Tibial nerve (tissue), 4 donors: ENCODE data around the gene TRPV2. TPM values are rescaled to one million over a fixed set of nuclear protein-coding genes. Genes with fewer than 3 reads are reported as not detected.
A peak's percentile ranks its signal among the peaks of the same experiment; 100 is the strongest.

ENCODE experiments used
- DNase-seq, 2 donors: peaks; one replicate each; pipeline ENCODE4 v3.0.0-alpha.2; 2019; ENCODE audit warnings: low spot score in 2 of 2
- H3K27ac ChIP-seq, 4 donors: fragments of 200-600 bp; sonication (generic) in 3 of 4; one replicate each; pipeline ENCODE4 v1.5.1; 2017 to 2019; ENCODE audit warnings: mild to moderate bottlenecking in 1 of 4
- H3K27me3 ChIP-seq, 2 donors: fragments of 200-600 bp; sonication (generic) in 1 of 2; one replicate each; pipeline versions ENCODE4 v1.5.1 to v1.6.0; 2017 to 2019
- H3K36me3 ChIP-seq, 3 donors: fragments of 200-600 bp; sonication (generic); one replicate each; pipeline ENCODE4 v1.5.1; 2018 to 2019
- H3K4me1 ChIP-seq, 4 donors: fragments of 200-600 bp; sonication (generic) in 3 of 4; one replicate each; pipeline ENCODE4 v1.5.1; 2017 to 2019
- H3K4me3 ChIP-seq, 4 donors: fragments of 200-600 bp; sonication (generic) in 3 of 4; one replicate each; pipeline ENCODE4 v1.5.1; 2017 to 2019; ENCODE audit warnings: mild to moderate bottlenecking in 1 of 4, moderate library complexity in 1 of 4
- H3K9me3 ChIP-seq, 4 donors: fragments of 200-600 bp; sonication (generic) in 3 of 4; one replicate each; pipeline ENCODE4 v1.5.1; 2017 to 2019
- EP300 ChIP-seq, 2 donors: sonication (generic); formaldehyde crosslinking; IDR thresholded peaks; one replicate each; pipeline ENCODE4 v1.6.1; 2017; ENCODE audit warnings: antibody characterized with exemption in 2 of 2, mild to moderate bottlenecking in 1 of 2
- POLR2A ChIP-seq, 2 donors: fragments of 450-650 bp; IDR thresholded peaks; one replicate each; pipeline ENCODE4 v1.6.1; 2017; ENCODE audit warnings: antibody characterized with exemption in 2 of 2, mild to moderate bottlenecking in 2 of 2, moderate library complexity in 2 of 2
- WGBS, 2 donors: methylation state at CpG; one replicate each; pipeline ENCODE4 v1.1.5; 2018; 5-methylcytosine and 5-hydroxymethylcytosine counted together
- total RNA-seq, 4 donors: library from RNA; depleted of rRNA; stranded (reverse); fragments of >200 nt; gene quantifications; one replicate each; pipeline ENCODE4 v1.1.0, GENCODE V29; 2016
- TF ChIP-seq, protein P1 (sequence below), 5 experiments: fragments of 200-600 bp in 3 of 5; fragments of 450-650 bp in 2 of 5; sonication (generic) in 3 of 5; IDR thresholded peaks; one replicate each; pipeline ENCODE4 v1.5.1; 2016 to 2019; ENCODE audit warnings: antibody characterized with exemption in 5 of 5, mild to moderate bottlenecking in 3 of 5, moderate library complexity in 2 of 5

TRPV2 gene
- total RNA-seq, 4 donors from 2014 or later: 10.5 to 19.9 (median 16.9) TPM

DNA sequence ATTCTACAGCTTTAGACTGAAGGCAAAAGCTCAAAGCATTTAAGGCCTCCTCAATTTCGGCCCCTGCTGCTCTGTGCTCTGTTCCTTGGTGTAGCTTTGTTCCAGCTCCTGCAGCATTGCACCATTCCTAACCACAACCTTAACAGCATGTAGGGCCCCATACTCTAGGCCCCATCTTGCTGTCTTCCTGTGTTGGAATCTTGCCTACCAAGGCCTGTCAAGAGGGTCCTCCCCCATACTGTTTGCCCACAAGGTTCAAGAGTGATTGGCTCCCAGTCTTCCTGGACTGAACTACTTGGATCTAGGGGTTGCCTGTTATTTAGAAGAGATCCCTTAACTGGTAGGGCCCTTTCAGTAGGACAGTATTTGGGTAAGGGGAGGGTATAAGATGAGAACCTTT is 26.8 kb downstream of the TRPV2 start:
- H3K36me3 ChIP-seq: peaks cover 0 to 62% (median 12%) of the 10 kb centered on the region in 3 donors
- DNase-seq: no peak
- no peak overlapping the region for H3K4me3 ChIP-seq
- no peaks in the 10 kb centered on the region for H3K27me3 ChIP-seq
- no peaks in the 10 kb centered on the region for H3K9me3 ChIP-seq
- WGBS, 2 donors: 75 to 86% methylated on average over 1 of the region's 1 CpG
- TF ChIP-seq EP300 (IDR thresholded peaks at IDR 0.05) (no peak), POLR2A (IDR thresholded peaks at IDR 0.05) (no peak)
- TF ChIP-seq, protein P1, sequence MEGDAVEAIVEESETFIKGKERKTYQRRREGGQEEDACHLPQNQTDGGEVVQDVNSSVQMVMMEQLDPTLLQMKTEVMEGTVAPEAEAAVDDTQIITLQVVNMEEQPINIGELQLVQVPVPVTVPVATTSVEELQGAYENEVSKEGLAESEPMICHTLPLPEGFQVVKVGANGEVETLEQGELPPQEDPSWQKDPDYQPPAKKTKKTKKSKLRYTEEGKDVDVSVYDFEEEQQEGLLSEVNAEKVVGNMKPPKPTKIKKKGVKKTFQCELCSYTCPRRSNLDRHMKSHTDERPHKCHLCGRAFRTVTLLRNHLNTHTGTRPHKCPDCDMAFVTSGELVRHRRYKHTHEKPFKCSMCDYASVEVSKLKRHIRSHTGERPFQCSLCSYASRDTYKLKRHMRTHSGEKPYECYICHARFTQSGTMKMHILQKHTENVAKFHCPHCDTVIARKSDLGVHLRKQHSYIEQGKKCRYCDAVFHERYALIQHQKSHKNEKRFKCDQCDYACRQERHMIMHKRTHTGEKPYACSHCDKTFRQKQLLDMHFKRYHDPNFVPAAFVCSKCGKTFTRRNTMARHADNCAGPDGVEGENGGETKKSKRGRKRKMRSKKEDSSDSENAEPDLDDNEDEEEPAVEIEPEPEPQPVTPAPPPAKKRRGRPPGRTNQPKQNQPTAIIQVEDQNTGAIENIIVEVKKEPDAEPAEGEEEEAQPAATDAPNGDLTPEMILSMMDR (IDR thresholded peaks at IDR 0.05): no peak
- H3K27ac ChIP-seq: peak overlapping the region in 1 of 4 donors; percentile 12
- peaks cover 0 to 71% (median 22%) of the 10 kb centered on the region in 4 donors for H3K4me1 ChIP-seq

DNA sequence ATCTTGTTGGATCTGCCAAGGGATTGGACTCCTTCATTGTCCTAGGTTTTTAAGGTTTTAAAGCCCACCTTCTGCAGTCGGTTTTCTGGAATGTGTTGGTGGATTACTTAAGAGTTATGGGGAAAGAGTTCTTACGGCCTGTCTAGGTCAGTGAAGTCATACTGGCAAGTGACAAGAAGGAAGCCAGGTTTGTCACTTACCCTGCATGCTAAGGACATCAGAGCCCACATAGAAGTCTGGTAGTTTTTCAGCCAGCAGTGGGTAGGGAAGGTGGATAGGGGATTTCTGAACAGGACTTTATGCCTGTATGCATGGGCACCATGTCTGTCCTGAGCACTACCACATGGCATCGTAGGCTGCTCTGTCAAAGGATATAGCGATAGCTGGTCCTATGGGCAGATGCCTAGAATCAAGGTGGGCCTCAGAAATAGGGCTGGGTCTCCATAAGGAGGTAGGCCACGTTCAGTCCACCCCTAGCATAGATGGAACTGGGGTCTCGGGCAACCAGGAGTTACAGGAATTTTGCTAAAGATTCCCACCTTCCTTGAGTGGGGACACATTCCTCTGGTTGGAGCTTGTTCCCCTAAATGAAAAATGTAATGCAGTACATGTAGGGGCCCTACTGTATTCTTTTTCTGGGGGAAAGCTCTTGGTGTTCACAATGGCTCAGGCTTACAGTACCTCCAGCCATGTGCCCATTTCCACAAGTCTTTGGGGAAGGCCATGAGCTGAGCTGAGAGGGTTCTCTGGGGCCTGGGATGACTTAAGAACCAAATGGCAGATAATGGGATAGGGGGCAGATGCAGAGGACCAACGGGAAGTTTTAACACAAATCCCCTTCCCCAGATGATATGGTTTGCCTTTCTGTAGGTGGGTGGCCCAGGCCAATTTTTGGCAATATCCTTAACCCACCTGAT is 27.5 kb downstream of the TRPV2 start:
- DNase-seq: no peak
- Histone ChIP-seq H3K36me3 (peaks cover 0 to 69% (median 12%) of the 10 kb centered on the region in 3 donors), H3K4me3 (no peak overlapping the region), H3K27ac (peak overlapping the region in 1 of 4 donors; percentile 12), H3K4me1 (peaks cover 0 to 75% (median 22%) of the 10 kb centered on the region in 4 donors), H3K27me3 (no peaks in the 10 kb centered on the region), H3K9me3 (no peaks in the 10 kb centered on the region)
- TF ChIP-seq POLR2A (IDR thresholded peaks at IDR 0.05) (no peak), EP300 (IDR thresholded peaks at IDR 0.05) (no peak)
- TF ChIP-seq, protein P1 (IDR thresholded peaks at IDR 0.05): no peak
- 73 to 74% methylated on average over 7 of the region's 7 CpGs for WGBS, 2 donors

DNA sequence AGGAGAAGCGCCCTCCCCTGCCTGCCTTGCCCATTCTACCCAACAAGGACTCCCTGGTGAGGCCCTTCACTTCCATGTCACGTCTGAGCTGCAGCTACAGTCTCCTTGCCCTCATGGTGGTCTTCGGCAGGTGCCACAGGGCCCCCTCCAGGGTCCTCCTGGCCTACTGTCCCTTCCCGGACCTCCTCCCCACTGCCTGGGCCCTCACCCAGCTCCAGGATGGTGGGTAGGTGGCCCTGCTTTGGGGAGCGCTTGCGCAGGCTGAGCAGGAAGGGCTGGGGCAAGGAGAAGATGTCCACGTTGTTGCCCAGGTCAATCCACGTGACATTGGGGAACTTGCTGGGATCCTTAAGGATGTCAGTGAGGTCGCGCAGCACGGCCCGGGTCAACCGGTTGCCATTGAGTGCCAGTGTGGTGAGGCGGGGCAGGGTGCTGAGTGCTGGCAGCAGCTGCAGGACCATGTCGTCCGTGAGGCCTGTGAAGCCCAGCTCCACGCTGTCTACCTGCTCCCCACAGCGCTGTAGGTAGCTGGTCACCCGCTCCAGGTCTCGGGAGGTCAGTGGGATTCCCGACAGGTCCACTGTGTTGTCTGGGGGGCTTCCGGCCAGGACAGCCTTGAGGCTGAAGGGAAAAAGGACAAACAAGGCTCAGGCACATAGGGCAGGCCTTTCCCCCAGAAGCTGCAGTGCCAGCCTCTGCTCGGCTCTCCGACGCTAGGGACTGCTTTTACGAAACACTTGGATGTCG is 28.3 kb downstream of the TRPV2 start:
- no peaks in the 10 kb centered on the region for H3K27me3 ChIP-seq
- 78 to 87% methylated on average over 20 to 27 of the region's 27 CpGs for WGBS, 2 donors
- no peak overlapping the region for H3K4me3 ChIP-seq
- no peak for DNase-seq
- H3K9me3 ChIP-seq: no peaks in the 10 kb centered on the region
- TF ChIP-seq EP300 (IDR thresholded peaks at IDR 0.05) (no peak), POLR2A (IDR thresholded peaks at IDR 0.05) (no peak)
- TF ChIP-seq, protein P1 (IDR thresholded peaks at IDR 0.05): no peak
- no peak overlapping the region for H3K27ac ChIP-seq
- H3K36me3 ChIP-seq: peaks cover 0 to 78% (median 12%) of the 10 kb centered on the region in 3 donors
- peaks cover 0 to 70% (median 22%) of the 10 kb centered on the region in 4 donors for H3K4me1 ChIP-seq

DNA sequence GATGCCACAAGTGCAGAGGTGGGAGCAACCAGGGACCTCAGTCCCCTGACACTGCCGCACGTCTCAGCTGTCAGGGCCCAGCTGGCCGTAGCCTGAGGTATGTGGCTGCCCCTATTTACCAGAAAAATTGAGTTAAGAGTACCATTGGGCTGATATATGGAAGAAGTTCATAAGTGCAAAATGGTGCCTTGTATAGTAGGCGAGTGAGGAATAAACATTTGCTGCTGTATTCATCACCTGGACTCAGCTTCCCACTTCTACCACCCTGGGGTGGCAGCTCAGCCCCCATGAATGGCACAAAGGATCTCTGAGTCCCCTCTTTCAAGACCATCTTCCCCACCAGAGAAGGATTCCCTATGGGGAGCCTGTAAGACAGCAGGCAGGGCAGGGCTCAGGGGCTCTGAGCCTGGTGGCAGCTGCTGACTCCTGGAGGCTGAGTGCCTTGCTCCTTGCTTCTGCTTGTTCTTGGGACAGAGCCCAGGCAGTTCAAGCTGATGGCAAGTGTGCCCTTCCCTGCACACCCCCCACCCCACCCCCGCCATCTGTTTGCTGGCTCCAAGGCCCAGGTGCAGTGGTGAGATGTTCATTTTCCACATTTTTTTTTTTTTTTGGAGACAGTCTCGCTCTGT is 29.0 kb downstream of the TRPV2 start:
- no peak overlapping the region for H3K4me3 ChIP-seq
- no peaks in the 10 kb centered on the region for H3K9me3 ChIP-seq
- H3K27ac ChIP-seq: no peak overlapping the region
- WGBS, 2 donors: 87 to 89% methylated on average over 6 of the region's 6 CpGs
- H3K27me3 ChIP-seq: no peaks in the 10 kb centered on the region
- TF ChIP-seq POLR2A (IDR thresholded peaks at IDR 0.05) (no peak), EP300 (IDR thresholded peaks at IDR 0.05) (no peak)
- TF ChIP-seq, protein P1 (IDR thresholded peaks at IDR 0.05): no peak
- peaks cover 0 to 84% (median 12%) of the 10 kb centered on the region in 3 donors for H3K36me3 ChIP-seq
- peaks cover 0 to 70% (median 22%) of the 10 kb centered on the region in 4 donors for H3K4me1 ChIP-seq
- no peak for DNase-seq
